GM23248 (cell line): ENCODE data around the gene CLOCK. TPM values are rescaled to one million over a fixed set of nuclear protein-coding genes. Genes with fewer than 3 reads are reported as not detected.
A peak's percentile ranks its signal among the peaks of the same experiment; 100 is the strongest.

Experiments
- DNase-seq: peaks from one replicate; pipeline ENCODE4 v3.0.0-alpha.2; 2015
- H2AFZ ChIP-seq: fragments of 200-600 bp; sonication (generic); 2 replicates; pipeline ENCODE4 v1.6.1; 2016; ENCODE audit warnings: antibody characterized with exemption
- H3F3A ChIP-seq: fragments of 200-600 bp; sonication (generic); 2 replicates; pipeline ENCODE4 v1.6.1; 2016; ENCODE audit warnings: mild to moderate bottlenecking, antibody characterized with exemption, mixed run types; ENCODE audit not compliant: insufficient read depth
- H3K27ac ChIP-seq: fragments of 200-600 bp; sonication (generic); 2 replicates; pipeline ENCODE4 v1.5.1; 2016; ENCODE audit warnings: mild to moderate bottlenecking
- H3K27me3 ChIP-seq: fragments of 200-600 bp; sonication (generic); replicated peaks from 2 replicates; pipeline ENCODE4 v1.6.1; 2016; ENCODE audit warnings: mild to moderate bottlenecking; ENCODE audit not compliant: insufficient read depth
- H3K36me3 ChIP-seq: fragments of 200-600 bp; sonication (generic); 2 replicates; pipeline ENCODE4 v1.6.1; 2016; ENCODE audit warnings: low read depth, mild to moderate bottlenecking
- H3K4me1 ChIP-seq: fragments of 200-600 bp; sonication (generic); 2 replicates; pipeline ENCODE4 v1.6.1; 2016; ENCODE audit warnings: mild to moderate bottlenecking; ENCODE audit not compliant: insufficient read depth
- H3K4me2 ChIP-seq: fragments of 200-600 bp; sonication (generic); one replicate; pipeline ENCODE4 v1.6.1; 2016; ENCODE audit warnings: mild to moderate bottlenecking; ENCODE audit not compliant: unreplicated experiment
- H3K4me3 ChIP-seq: fragments of 200-600 bp; sonication (generic); 2 replicates; pipeline ENCODE4 v1.5.1; 2016; ENCODE audit warnings: mild to moderate bottlenecking
- H3K79me2 ChIP-seq: fragments of 200-600 bp; sonication (generic); 2 replicates; pipeline ENCODE4 v1.6.1; 2016; ENCODE audit warnings: mild to moderate bottlenecking; ENCODE audit not compliant: insufficient read depth
- H3K9ac ChIP-seq: fragments of 200-600 bp; sonication (generic); 2 replicates; pipeline ENCODE4 v1.6.1; 2016; ENCODE audit warnings: mild to moderate bottlenecking
- H3K9me2 ChIP-seq: fragments of 200-600 bp; sonication (generic); 2 replicates; pipeline ENCODE4 v1.6.1; 2016; ENCODE audit warnings: mixed run types, mild to moderate bottlenecking, moderate library complexity; ENCODE audit not compliant: insufficient read depth
- H3K9me3 ChIP-seq: fragments of 200-600 bp; sonication (generic); one replicate; pipeline ENCODE4 v1.6.1; 2017; ENCODE audit warnings: low read depth
- H4K20me1 ChIP-seq: fragments of 200-600 bp; sonication (generic); 2 replicates; pipeline ENCODE4 v1.6.0; 2016; ENCODE audit not compliant: insufficient read depth
- EZH2 ChIP-seq: fragments of 200-600 bp; sonication (generic); IDR thresholded peaks from 2 replicates; pipeline ENCODE4 v1.6.1; 2018; ENCODE audit warnings: antibody characterized with exemption, mild to moderate bottlenecking; ENCODE audit not compliant: insufficient read depth, poor library complexity, severe bottlenecking
- EZH2phosphoT487 ChIP-seq: fragments of 200-600 bp; sonication (generic); IDR thresholded peaks from 2 replicates; pipeline ENCODE4 v1.6.1; 2018; ENCODE audit warnings: antibody characterized with exemption, moderate library complexity, mild to moderate bottlenecking, low read depth; ENCODE audit not compliant: insufficient read depth
- WGBS, 2 experiments: methylation state at CpG; one replicate each; pipeline ENCODE4 v1.1.6; 2015 to 2017; ENCODE audit warnings: low lambda C conversion rate in 2 of 2, low coverage in 1 of 2; ENCODE audit errors: missing lambda C conversion rate in 2 of 2; 5-methylcytosine and 5-hydroxymethylcytosine counted together
- in situ Hi-C: fragments of 300-500 bp; cut with MboI; formaldehyde crosslinking; loops from 2 replicates; pipeline ENCODE4 v1.15.0; 2020
- polyA plus RNA-seq: library from polyadenylated mRNA; unstranded; fragments of >200 nt; fragmentation: Nextera tagmentation; extraction: Ambion mirVana; gene quantifications from 2 replicates; pipeline ENCODE4 v1.2.1, GENCODE V29; 2016
- total RNA-seq: library from RNA; depleted of rRNA; stranded (reverse); fragments of >200 nt; shearing (Covaris generic); gene quantifications from 2 replicates; pipeline ENCODE4 v1.2.3, GENCODE V29; 2014

The CLOCK gene
- total and polyA plus RNA-seq, 2 experiments from 2014 or later: 16.5 to 28.0 TPM

GRCh38 chr4:55424791-55425190, 121.9 kb downstream of the CLOCK start:
- peaks cover 75% of the 10 kb centered on the region for H3K36me3 ChIP-seq
- no peaks in the 10 kb centered on the region for H3K9me3 ChIP-seq
- DNase-seq: peak; percentile 21
- no peak overlapping the region for H3K4me2 ChIP-seq
- H3K9ac ChIP-seq: 0 out of 2 replicates have a peak overlapping the region, but pooled peaks have one; percentile 8
- in situ Hi-C loops: loop anchor here (25.0 kb wide), 1 partner anchor 438 kb away; the partner anchor contains the start of gene EXOC1
- H3K4me1 ChIP-seq: no peaks in the 10 kb centered on the region
- H3K27ac ChIP-seq: peak overlapping the region; percentile 18
- no peaks in the 10 kb centered on the region for H4K20me1 ChIP-seq
- H2AFZ ChIP-seq: no peak overlapping the region
- no peaks in the 10 kb centered on the region for H3K9me2 ChIP-seq
- peaks cover 90% of the 10 kb centered on the region for H3K79me2 ChIP-seq
- no peak for TF ChIP-seq EZH2
- TF ChIP-seq EZH2phosphoT487: no peak
- WGBS, 2 experiments: 19 to 26% methylated on average over 3 of the region's 3 CpGs
- no peak overlapping the region for H3K4me3 ChIP-seq
- peaks cover 68% of the 10 kb centered on the region for H3F3A ChIP-seq
- H3K27me3 ChIP-seq: no peaks in the 10 kb centered on the region

- 0 out of 2 replicates have a peak, but pooled peaks cover 6% of the 10 kb centered on the region for H4K20me1 ChIP-seq
- peaks cover 65% of the 10 kb centered on the region for H3K36me3 ChIP-seq
- H3K9ac ChIP-seq: no peak overlapping the region
- no peak overlapping the region for H2AFZ ChIP-seq
- no peaks in the 10 kb centered on the region for H3K27me3 ChIP-seq
- DNase-seq: no peak
- WGBS, 2 experiments: 77 to 85% methylated on average over 3 of the region's 3 CpGs
- TF ChIP-seq EZH2 (no peak), EZH2phosphoT487 (no peak)
- no peaks in the 10 kb centered on the region for H3K4me1 ChIP-seq
- H3K9me3 ChIP-seq: no peaks in the 10 kb centered on the region
- H3K9me2 ChIP-seq: no peaks in the 10 kb centered on the region
- in situ Hi-C loops: no loop called here
- H3K79me2 ChIP-seq: peaks cover 95% of the 10 kb centered on the region
- no peak overlapping the region for H3K4me3 ChIP-seq
- peaks cover 37% of the 10 kb centered on the region for H3F3A ChIP-seq
- H3K4me2 ChIP-seq: no peak overlapping the region
- no peak overlapping the region for H3K27ac ChIP-seq
Observed at GRCh38 chr4:55416176-55416575, 130.5 kb downstream of the CLOCK start.

- no peak overlapping the region for H2AFZ ChIP-seq
- TF ChIP-seq EZH2: no peak
- TF ChIP-seq EZH2phosphoT487: no peak
- H3K4me2 ChIP-seq: no peak overlapping the region
- H3K9me2 ChIP-seq: no peaks in the 10 kb centered on the region
- H3K4me3 ChIP-seq: no peak overlapping the region
- no peaks in the 10 kb centered on the region for H3K9me3 ChIP-seq
- no peak overlapping the region for H3K9ac ChIP-seq
- H3F3A ChIP-seq: peaks cover 40% of the 10 kb centered on the region
- in situ Hi-C loops: no loop called here
- H3K27me3 ChIP-seq: no peaks in the 10 kb centered on the region
- no peak overlapping the region for H3K27ac ChIP-seq
- H3K4me1 ChIP-seq: peaks cover 33% of the 10 kb centered on the region
- DNase-seq: peak; percentile 23
- peaks cover 100% of the 10 kb centered on the region for H3K79me2 ChIP-seq
- H4K20me1 ChIP-seq: peaks cover 15% of the 10 kb centered on the region; the same call in 1 of the 2 replicates
- peaks cover 42% of the 10 kb centered on the region for H3K36me3 ChIP-seq
- WGBS, 2 experiments: 94 to 96% methylated on average over 6 of the region's 6 CpGs
Observed at GRCh38 chr4:55411621-55412020, 135.1 kb downstream of the CLOCK start.

- Histone ChIP-seq H2AFZ (no peak overlapping the region), H3K9ac (no peak overlapping the region), H3K4me1 (peaks cover 33% of the 10 kb centered on the region), H3F3A (peaks cover 44% of the 10 kb centered on the region), H3K36me3 (peaks cover 46% of the 10 kb centered on the region), H3K9me3 (no peaks in the 10 kb centered on the region), H3K9me2 (no peaks in the 10 kb centered on the region), H3K4me2 (no peak overlapping the region), H3K27ac (no peak overlapping the region), H3K79me2 (peaks cover 100% of the 10 kb centered on the region), H3K27me3 (no peaks in the 10 kb centered on the region), H4K20me1 (peaks cover 22% of the 10 kb centered on the region; the same call in 1 of the 2 replicates), H3K4me3 (no peak overlapping the region)
- TF ChIP-seq EZH2phosphoT487 (no peak), EZH2 (no peak)
- 88% methylated on average over 8 of the region's 8 CpGs for WGBS, 2 experiments
- in situ Hi-C loops: no loop called here
- no peak for DNase-seq
Observed at GRCh38 chr4:55410431-55410830, 136.3 kb downstream of the CLOCK start.
